Right ventricle myocardium superior (tissue), 1 donor: ENCODE data around the gene CCDC148. TPM values are rescaled to one million over a fixed set of nuclear protein-coding genes. Genes with fewer than 3 reads are reported as not detected.
"Not testable (repeated sequence)": the region's sequence is repeated elsewhere in the genome, so short reads cannot be mapped to it uniquely, and the experiment has no call there.

Experiments
- ATAC-seq: fragments of 200-7000 bp; cut with Tn5 transposase; one replicate; pipeline ENCODE4 v1.9.1; 2020; ENCODE audit warnings: mild to moderate bottlenecking; ENCODE audit not compliant: poor library complexity
- DNase-seq: peaks from one replicate; pipeline ENCODE4 v3.0.0-alpha.2; 2020
- intact Hi-C: fragments of 100-400 bp; cut with DNase I; formaldehyde crosslinking; loops from one replicate; pipeline ENCODE4 v1.11.2; 2022
- total RNA-seq: library from RNA; stranded (reverse); fragmentation: NEBNext Ultra II Directional; extraction: Animal tissue kit (Norgen Biotek cat#: 25700); gene quantifications from one replicate; pipeline ENCODE4 v1.2.1, GENCODE V29; 2021
- donor health status: DM: no; HTN: yes; CAD: no; lungs with severe emphysema.

Gene CCDC148
- total RNA-seq, 1 donor from 2014 or later, result 1.0 TPM

- DNase-seq (no peak), ATAC-seq (no peak)
- intact Hi-C loops, result no loop called here
Measured at GRCh38 chr2:158391361-158391760, 65.2 kb downstream of the CCDC148 start.

- no peak for ATAC-seq
- intact Hi-C loops, result no loop called here
Measured at GRCh38 chr2:158388159-158388558, 68.4 kb downstream of the CCDC148 start.

GRCh38 chr2:158385646-158386045 is 70.9 kb downstream of the CCDC148 start:
- DNase-seq (no peak), ATAC-seq (no peak)
- intact Hi-C loops, result no loop called here

More at GRCh38 chr2:158388159-158388558, 68.4 kb downstream of the CCDC148 start:
- DNase-seq, result no peak

GRCh38 chr2:158381978-158382377 is 74.6 kb downstream of the CCDC148 start:
- ATAC-seq (no peak), DNase-seq (no peak)
- intact Hi-C loops, result no loop called here

- intact Hi-C loops, result no loop called here
- no peak for ATAC-seq
- no peak for DNase-seq
Measured at GRCh38 chr2:158381205-158381604, 75.3 kb downstream of the CCDC148 start.

- no peak for ATAC-seq
- intact Hi-C loops, result no loop called here
- no peak for DNase-seq
Measured at GRCh38 chr2:158380746-158381145, 75.8 kb downstream of the CCDC148 start.

GRCh38 chr2:158378926-158379325 is 77.6 kb downstream of the CCDC148 start:
- intact Hi-C loops, result no loop called here
- ATAC-seq (no peak), DNase-seq (no peak)

- ATAC-seq (no peak), DNase-seq (no peak)
- intact Hi-C loops, result no loop called here
Measured at GRCh38 chr2:158366342-158366741, 90.2 kb downstream of the CCDC148 start.

- ATAC-seq, result no peak
- DNase-seq, result no peak
- intact Hi-C loops, result no loop called here
Measured at GRCh38 chr2:158359846-158360245, 96.7 kb downstream of the CCDC148 start.

- ATAC-seq (no peak), DNase-seq (no peak)
- intact Hi-C loops, result no loop called here
Measured at GRCh38 chr2:158357699-158358098, 98.9 kb downstream of the CCDC148 start.

- DNase-seq, result no peak
- no peak for ATAC-seq
- intact Hi-C loops, result no loop called here
Measured at GRCh38 chr2:158357122-158357521, 99.4 kb downstream of the CCDC148 start.

GRCh38 chr2:158351466-158351816 is 105.1 kb downstream of the CCDC148 start:
- DNase-seq, ATAC-seq, intact Hi-C loops: not testable (repeated sequence)

- not testable (repeated sequence) for ATAC-seq, DNase-seq
Measured at GRCh38 chr2:158350751-158351465, 105.6 kb downstream of the CCDC148 start.

GRCh38 chr2:158346032-158346431 is 110.5 kb downstream of the CCDC148 start:
- intact Hi-C loops, result no loop called here
- no peak for ATAC-seq
- no peak for DNase-seq

More at GRCh38 chr2:158350751-158351465, 105.6 kb downstream of the CCDC148 start:
- intact Hi-C loops, result not testable (repeated sequence)

- intact Hi-C loops, result no loop called here
- ATAC-seq, result no peak
- no peak for DNase-seq
Measured at GRCh38 chr2:158339513-158339912, 117.0 kb downstream of the CCDC148 start.

- intact Hi-C loops, result no loop called here
- DNase-seq (no peak), ATAC-seq (peak; percentile 29)
Measured at GRCh38 chr2:158337018-158337417, 119.5 kb downstream of the CCDC148 start.

- intact Hi-C loops, ATAC-seq, DNase-seq: not testable (repeated sequence)
Measured at GRCh38 chr2:158331799-158332198, 124.8 kb downstream of the CCDC148 start.

- intact Hi-C loops, result no loop called here
- DNase-seq (no peak), ATAC-seq (no peak)
Measured at GRCh38 chr2:158325782-158326340, 130.7 kb downstream of the CCDC148 start.

GRCh38 chr2:158325031-158325781 is 131.3 kb downstream of the CCDC148 start:
- ATAC-seq, result no peak
- no peak for DNase-seq
- intact Hi-C loops, result no loop called here

GRCh38 chr2:158323381-158323780 is 133.2 kb downstream of the CCDC148 start:
- ATAC-seq (no peak), DNase-seq (no peak)
- intact Hi-C loops, result no loop called here
